ENCODE results near the gene PLIN4. TPM values are rescaled to one million over a fixed set of nuclear protein-coding genes. Genes with fewer than 3 reads are reported as not detected.

Gene PLIN4
- total and polyA plus RNA-seq, 2 donors (not counting 3 experiments of a cell fraction or from before 2014, with no cell fraction given), result 0.01 TPM; not detected in 1

GRCh38 chr19:4501691-4502090 lies 16.6 kb downstream of the PLIN4 start:
- DNase-seq (ENCODE audit: low read depth, low spot score), result no peak
- TSS peak; percentile 34 for BruUV-seq (replicated peaks)
- no peak overlapping the region for H3K9ac ChIP-seq (replicated peaks; ENCODE audit: extremely low read depth, insufficient read depth, low read length)
- H3K9me3 ChIP-seq (replicated peaks; ENCODE audit: control insufficient read depth, insufficient read depth, low read length), result no peaks in the 10 kb centered on the region
- ChIA-PET POLR2A (no interaction called here), CTCF (interaction anchor here (1.0 to 3.1 kb wide), 2 partner anchors 22 to 23 kb away, joined by 3 to 10 read pairs; no protein-coding TSS in a partner anchor)
- dilution Hi-C loops (cut with MboI; ENCODE audit: extremely low pct_ligation_motif_present, low sequenced_read_pairs) (no loop called here), intact Hi-C loops (cut with micrococcal nuclease) (no loop called here)
- TF ChIP-seq FOS (IDR thresholded peaks at IDR 0.05; ENCODE audit: borderline replicate concordance, insufficient read depth, low read length) (no peak), JUN (IDR thresholded peaks at IDR 0.05; ENCODE audit: borderline replicate concordance, insufficient read depth, insufficient read length, low read depth) (no peak), POLR2A (IDR thresholded peaks at IDR 0.05; ENCODE audit: low read depth, low read length) (no peak), POLR2AphosphoS5 (IDR thresholded peaks at IDR 0.05; ENCODE audit: insufficient read depth, low read depth, low read length) (no peak), GATA2 (IDR thresholded peaks at IDR 0.05; ENCODE audit: insufficient read depth, insufficient read length, low read depth, low read length) (no peak), MYC (IDR thresholded peaks at IDR 0.05; ENCODE audit: low read depth, low read length) (no peak), CTCF (IDR thresholded peaks at IDR 0.05; ENCODE audit: extremely low read depth in 1 of 2, insufficient read depth in 1 of 2, low read depth in 1 of 2, low read length in 2 of 2) (no peak)
- no peak overlapping the region for H3K27ac ChIP-seq (ENCODE audit: insufficient read depth, low read depth, low read length)
- no peak overlapping the region for H2AFZ ChIP-seq (ENCODE audit: low read depth, low read length)
- H3K27me3 ChIP-seq (ENCODE audit: control insufficient read depth in 2 of 2, insufficient read depth in 2 of 2, low read length in 2 of 2), result no peaks in the 10 kb centered on the region
- H3K4me2 ChIP-seq (ENCODE audit: insufficient read depth, low read length), result no peak overlapping the region
- no peaks in the 10 kb centered on the region for H3K79me2 ChIP-seq (ENCODE audit: control insufficient read depth, insufficient read depth, low read length)
- H3K4me3 ChIP-seq (replicated peaks in 1 of 3; ENCODE audit: insufficient read depth in 1 of 3, low read depth in 1 of 3, low read length in 3 of 3), result no peak overlapping the region
- peaks cover 5 to 39% of the 10 kb centered on the region in 2 experiments for H3K36me3 ChIP-seq (ENCODE audit: control insufficient read depth in 2 of 2, extremely low read depth in 1 of 2, insufficient read depth in 2 of 2, low read length in 2 of 2)
- no peaks in the 10 kb centered on the region for H4K20me1 ChIP-seq (replicated peaks; ENCODE audit: control insufficient read depth, extremely low read depth, insufficient read depth, low read length)
- peaks cover 7% of the 10 kb centered on the region for H3K4me1 ChIP-seq (ENCODE audit: control insufficient read depth, extremely low read depth, insufficient read depth, low read length)
- no peaks in the 10 kb centered on the region for H3K9me1 ChIP-seq (replicated peaks; ENCODE audit: control insufficient read depth, extremely low read depth, insufficient read depth, low read length)
- no peak for FAIRE-seq
